HFFc6 (cell line): ENCODE results near the gene LMF1. TPM values are rescaled to one million over a fixed set of nuclear protein-coding genes. Genes with fewer than 3 reads are reported as not detected.

Source experiments
- DNase-seq: peaks from one replicate; pipeline ENCODE4 v3.0.0-alpha.2; 2018
- H3K27ac Mint-ChIP-seq: 2 replicates; pipeline ENCODE4 v1.8.0; 2020; ENCODE audit warnings: mild to moderate bottlenecking, mixed read lengths
- H3K27me3 Mint-ChIP-seq: 2 replicates; pipeline ENCODE4 v1.8.0; 2021; ENCODE audit warnings: mild to moderate bottlenecking, moderate library complexity, mixed read lengths; ENCODE audit not compliant: insufficient read depth
- H3K36me3 Mint-ChIP-seq: 2 replicates; pipeline ENCODE4 v1.8.0; 2021; ENCODE audit warnings: low read depth, mixed read lengths
- H3K4me1 Mint-ChIP-seq: 2 replicates; pipeline ENCODE4 v1.8.0; 2020; ENCODE audit warnings: low read depth, mixed read lengths
- H3K4me3 Mint-ChIP-seq: 2 replicates; pipeline ENCODE4 v1.8.0; 2020; ENCODE audit warnings: mild to moderate bottlenecking, moderate library complexity, mixed read lengths
- H3K9me3 Mint-ChIP-seq: 2 replicates; pipeline ENCODE4 v1.8.0; 2020; ENCODE audit warnings: mild to moderate bottlenecking, mixed read lengths
- CTCF ChIP-seq: fragments of 200-600 bp; sonication (generic); IDR thresholded peaks from 2 replicates; pipeline ENCODE4 v1.5.0; 2021; ENCODE audit warnings: antibody characterized with exemption, mild to moderate bottlenecking
- total RNA-seq, 6 experiments: library from RNA; stranded (reverse); fragmentation: NEBNext Ultra II Directional; extraction: Animal tissue kit (Norgen Biotek cat#: 25700); gene quantifications; 2 replicates in 1 of 6; 3 replicates in 5 of 6; pipeline ENCODE4 v1.2.3, GENCODE V29; 2021

The LMF1 gene
- total RNA-seq, 6 experiments from 2014 or later, result 10.9 to 19.3 (median 14.2) TPM

- DNase-seq, result no peak
- no peak for TF ChIP-seq CTCF
- peaks cover 18% of the 10 kb centered on the region; the same call in 1 of the 2 replicates for H3K9me3 Mint-ChIP-seq
- H3K36me3 Mint-ChIP-seq, result peaks cover 13% of the 10 kb centered on the region; the same call in 1 of the 2 replicates
- no peak overlapping the region for H3K27ac Mint-ChIP-seq
- 0 out of 2 replicates have a peak, but pooled peaks cover 5% of the 10 kb centered on the region for H3K4me1 Mint-ChIP-seq
- peaks cover 5% of the 10 kb centered on the region for H3K27me3 Mint-ChIP-seq
- H3K4me3 Mint-ChIP-seq, result no peak overlapping the region
Measured at GRCh38 chr16:991773-992172, 21.0 kb upstream of the LMF1 start.

- H3K27me3 Mint-ChIP-seq, result peaks cover 4% of the 10 kb centered on the region
- H3K4me1 Mint-ChIP-seq, result 0 out of 2 replicates have a peak, but pooled peaks cover under 1% of the 10 kb centered on the region
- no peak overlapping the region for H3K4me3 Mint-ChIP-seq
- peaks cover 13% of the 10 kb centered on the region; the same call in 1 of the 2 replicates for H3K36me3 Mint-ChIP-seq
- no peak for DNase-seq
- TF ChIP-seq CTCF, result no peak
- no peak overlapping the region for H3K27ac Mint-ChIP-seq
- peaks cover 18% of the 10 kb centered on the region; the same call in 1 of the 2 replicates for H3K9me3 Mint-ChIP-seq
Measured at GRCh38 chr16:991345-991744, 20.6 kb upstream of the LMF1 start.

GRCh38 chr16:990516-991291, 19.9 kb upstream of the LMF1 start:
- H3K36me3 Mint-ChIP-seq, result peaks cover 9% of the 10 kb centered on the region; the same call in 1 of the 2 replicates
- no peak overlapping the region for H3K27ac Mint-ChIP-seq
- peaks cover 7% of the 10 kb centered on the region for H3K27me3 Mint-ChIP-seq
- H3K4me3 Mint-ChIP-seq, result no peak overlapping the region
- no peak for DNase-seq
- no peak for TF ChIP-seq CTCF
- H3K4me1 Mint-ChIP-seq, result no peaks in the 10 kb centered on the region
- peaks cover 13% of the 10 kb centered on the region; the same call in 1 of the 2 replicates for H3K9me3 Mint-ChIP-seq

GRCh38 chr16:989354-989814, 18.6 kb upstream of the LMF1 start:
- Mint-ChIP-seq H3K4me1 (no peaks in the 10 kb centered on the region), H3K9me3 (0 out of 2 replicates have a peak, but pooled peaks cover under 1% of the 10 kb centered on the region), H3K36me3 (no peaks in the 10 kb centered on the region), H3K27ac (no peak overlapping the region), H3K27me3 (peaks cover 7% of the 10 kb centered on the region), H3K4me3 (no peak overlapping the region)
- TF ChIP-seq CTCF, result no peak
- no peak for DNase-seq

GRCh38 chr16:988471-989353, 17.9 kb upstream of the LMF1 start:
- H3K36me3 Mint-ChIP-seq, result no peaks in the 10 kb centered on the region
- no peak overlapping the region for H3K27ac Mint-ChIP-seq
- H3K4me1 Mint-ChIP-seq, result no peaks in the 10 kb centered on the region
- no peak for DNase-seq
- H3K27me3 Mint-ChIP-seq, result peaks cover 7% of the 10 kb centered on the region
- H3K4me3 Mint-ChIP-seq, result no peak overlapping the region
- TF ChIP-seq CTCF, result no peak
- H3K9me3 Mint-ChIP-seq, result no peaks in the 10 kb centered on the region
